GM19452 (cell line): ENCODE data around the gene CAD.
"Not testable (repeated sequence)": the region's sequence is repeated elsewhere in the genome, so short reads cannot be mapped to it uniquely, and the experiment has no call there.

Source experiments
- ATAC-seq: cut with Tn5 transposase; IDR thresholded peaks from one replicate; pipeline ENCODE4 v1.9.1; 2021; ENCODE audit not compliant: unreplicated experiment

Gene CAD

DNA sequence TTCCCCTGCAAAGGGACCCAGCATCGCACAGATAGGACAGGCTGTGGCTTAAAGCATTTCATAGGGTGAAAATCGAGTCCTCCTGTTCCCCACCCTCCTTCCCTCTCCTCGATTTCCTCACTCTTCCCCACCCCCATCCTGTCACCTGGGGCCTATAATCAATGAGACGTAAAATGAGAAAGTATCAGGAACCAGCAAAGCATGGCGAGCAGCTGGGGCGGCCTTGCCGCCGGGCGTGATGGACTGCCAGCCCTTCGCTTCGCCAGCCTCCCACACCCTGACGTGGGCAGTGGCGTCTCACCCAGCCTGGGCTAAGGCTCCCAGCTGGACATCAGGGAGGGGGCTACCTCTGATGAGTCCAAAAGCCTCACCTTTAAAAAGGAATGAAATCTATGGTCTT lies 34.6 kb downstream of the CAD start:
- no peak for ATAC-seq

DNA sequence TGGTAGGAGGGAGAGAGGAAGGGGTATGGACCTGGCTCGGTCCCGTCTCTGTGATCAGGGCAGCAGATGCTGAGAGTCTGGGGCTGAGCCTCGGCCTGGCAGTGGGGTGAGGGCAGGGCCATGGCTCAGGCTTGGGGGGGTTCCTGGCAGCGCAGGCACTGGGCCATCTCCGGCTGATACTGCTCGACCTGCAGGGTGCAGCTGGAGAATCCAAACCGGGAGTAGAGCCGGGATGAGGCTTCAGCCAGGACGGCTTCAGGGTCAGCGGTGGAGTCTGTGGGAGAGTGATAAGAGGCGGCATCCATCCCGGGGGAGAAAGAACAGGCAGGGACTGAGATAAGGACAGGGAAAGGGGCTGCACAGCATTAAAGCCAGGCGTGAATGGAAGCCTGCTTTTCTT lies 38.0 kb downstream of the CAD start:
- no peak for ATAC-seq

DNA sequence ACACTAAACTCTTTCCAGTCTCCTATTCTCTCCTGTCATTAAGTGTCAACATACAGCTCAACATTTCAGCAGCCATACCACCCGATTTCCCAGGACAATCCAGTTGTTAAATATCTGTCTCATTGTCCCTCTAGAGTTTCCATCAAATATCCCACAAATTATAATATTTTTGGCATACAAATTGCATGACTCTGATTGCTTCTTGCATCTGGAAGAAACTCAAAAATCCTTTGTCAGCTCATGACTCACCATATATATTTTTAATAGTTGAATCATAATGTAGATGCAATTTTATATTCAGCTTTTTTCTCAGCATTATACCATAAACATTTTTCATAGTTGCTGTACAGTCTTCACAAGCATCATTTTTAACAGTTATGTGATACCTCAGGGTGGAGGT lies 38.5 kb downstream of the CAD start:
- no peak for ATAC-seq

DNA sequence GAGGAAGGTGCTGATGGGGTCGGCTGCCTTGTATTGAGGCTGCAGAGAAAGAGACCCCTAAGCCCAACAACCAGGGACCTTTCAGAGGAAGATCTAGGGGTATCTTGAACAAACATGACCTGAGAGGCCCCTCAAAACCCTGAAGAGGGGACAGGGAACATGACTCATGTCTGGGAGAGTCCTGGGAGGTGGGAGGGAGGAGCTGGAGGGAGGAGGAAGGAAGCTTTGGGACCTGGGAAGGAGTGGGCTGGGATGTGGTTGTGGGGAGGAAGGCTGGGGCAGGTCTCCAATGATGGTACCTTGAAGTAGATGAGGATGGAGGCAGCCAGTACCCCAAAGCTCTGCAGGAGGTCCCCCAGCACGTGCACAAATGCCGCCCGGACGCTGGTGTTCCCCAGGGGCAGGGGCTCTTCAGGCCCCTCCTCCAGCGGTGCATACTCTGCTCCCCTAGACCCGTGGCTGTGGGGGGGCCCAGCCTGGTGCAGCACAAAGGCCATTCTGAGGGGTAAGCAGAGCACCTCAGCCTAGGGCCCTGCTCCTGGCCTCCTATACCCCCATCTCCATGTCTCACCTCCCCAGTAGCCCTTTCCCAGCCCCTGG lies 39.8 kb downstream of the CAD start:
- ATAC-seq, result no peak

DNA sequence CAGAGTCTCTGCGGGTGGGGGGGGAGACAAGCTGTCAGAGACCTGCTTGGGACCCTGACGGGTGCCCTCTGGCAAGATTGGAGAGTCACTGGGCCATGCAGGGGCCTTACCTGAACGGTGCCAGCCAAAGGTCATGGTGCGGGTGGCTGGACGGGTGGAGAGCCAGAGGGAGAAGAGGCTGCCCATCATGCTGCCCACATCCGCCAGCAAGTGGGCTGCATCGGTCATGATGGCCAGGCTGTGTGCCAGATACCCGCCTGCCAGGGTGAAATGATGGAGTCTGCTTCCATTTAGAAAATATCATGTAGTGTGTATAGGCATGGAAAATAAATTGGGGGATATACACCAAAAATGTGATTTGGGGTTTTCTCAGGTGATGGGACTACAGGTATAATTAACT lies 40.9 kb downstream of the CAD start:
- ATAC-seq, result no peak

DNA sequence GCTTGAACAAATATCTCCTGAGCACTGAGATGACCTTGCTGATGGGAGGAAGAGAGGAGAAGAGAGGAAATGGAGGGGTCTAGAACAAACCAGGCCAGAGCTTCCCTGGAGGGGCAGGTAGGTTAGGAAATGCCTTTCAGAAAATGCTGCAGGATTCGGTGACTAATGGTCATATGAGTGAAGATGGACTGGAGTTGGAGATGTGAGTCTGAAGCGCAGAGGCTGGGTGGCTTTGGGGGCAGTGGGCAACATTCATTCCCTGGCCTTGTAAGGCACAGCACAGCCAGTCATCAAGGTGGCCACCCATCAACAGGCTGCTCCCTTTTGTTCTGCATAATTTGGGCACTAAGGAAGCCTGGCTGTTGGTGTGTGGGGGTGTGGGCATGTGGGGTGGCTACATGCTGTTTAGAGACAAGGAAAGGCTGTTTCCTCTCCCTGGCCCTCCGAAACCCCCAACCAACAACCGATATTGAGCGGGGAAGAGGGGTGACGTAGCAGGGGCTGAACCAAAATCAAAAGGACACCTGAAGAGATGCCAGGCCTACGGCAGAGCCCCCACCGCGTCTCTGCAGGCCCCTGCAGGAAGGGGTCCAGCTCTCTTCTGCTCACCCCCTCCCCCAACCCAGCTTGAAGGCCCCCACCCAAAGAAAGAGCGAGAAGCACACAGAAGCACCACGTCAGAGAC lies 44.2 kb downstream of the CAD start:
- ATAC-seq, result no peak

DNA sequence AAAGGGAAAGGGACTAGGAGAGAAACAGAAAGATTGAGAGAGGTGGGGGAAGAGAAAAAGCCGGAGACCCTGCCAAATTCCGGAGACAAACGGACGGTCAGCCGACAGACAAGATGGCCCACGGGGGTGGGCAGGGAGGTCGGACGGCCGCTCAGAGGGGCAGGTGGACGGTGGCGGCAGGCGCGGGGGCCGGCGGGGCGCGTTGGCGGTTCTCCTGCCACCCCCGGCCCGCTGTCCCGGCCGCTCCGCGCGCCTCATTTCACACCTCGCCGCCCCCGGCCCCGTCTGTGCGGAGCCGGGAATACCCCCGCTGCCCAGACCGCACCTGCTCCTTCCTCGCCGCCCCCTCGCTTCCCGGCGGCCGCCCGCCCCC lies 44.7 kb downstream of the CAD start:
- ATAC-seq, result no peak

DNA sequence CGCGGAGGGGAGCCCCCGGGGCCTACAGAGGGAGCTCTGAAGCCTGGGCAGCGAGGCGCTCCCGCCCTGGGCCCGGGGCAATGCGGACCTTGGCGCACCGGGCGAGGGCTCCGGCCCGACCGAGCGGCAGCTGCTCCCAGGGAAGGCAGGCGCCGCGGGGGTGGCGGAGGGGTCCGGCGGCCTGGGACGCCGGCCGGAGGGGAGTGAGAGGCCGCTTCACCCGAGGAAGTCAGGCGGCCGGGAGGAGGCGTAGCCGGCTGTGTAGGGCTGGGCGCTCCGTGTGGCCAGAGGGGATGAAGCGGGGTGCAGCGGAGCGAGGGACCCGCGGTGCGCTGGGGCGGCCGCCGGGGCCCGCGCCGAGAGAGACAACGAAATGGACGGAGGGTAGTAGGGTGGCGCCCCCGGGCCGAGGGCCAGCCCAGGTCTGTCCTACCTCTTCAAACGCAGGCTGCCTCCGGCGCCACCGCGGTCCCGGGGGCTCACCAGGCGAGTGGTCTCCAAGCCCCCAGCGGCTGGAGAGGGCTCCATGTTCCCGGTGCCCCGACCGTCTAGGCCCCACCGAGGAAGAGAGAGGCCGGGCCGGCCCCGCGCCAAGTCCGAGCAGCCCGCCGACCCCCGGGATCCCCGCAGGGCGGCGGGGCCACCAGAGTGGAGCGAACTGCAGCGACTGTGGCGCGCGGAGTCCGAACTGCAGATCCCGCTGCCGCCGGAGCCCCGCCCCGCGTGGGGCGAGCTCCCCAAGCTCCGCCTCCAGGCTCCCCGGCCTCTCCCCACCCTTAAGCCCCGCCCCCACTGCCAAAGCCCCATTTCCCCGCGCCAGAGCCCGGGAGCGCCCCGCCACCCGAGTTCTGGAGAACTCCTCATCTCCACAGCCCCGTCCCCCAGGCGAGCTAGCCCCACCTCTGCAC lies 45.5 kb downstream of the CAD start, which contains the start of gene SLC30A3:
SLC30A3 (minus strand) TSS at position 669 of the 908 bp plus-strand sequence; CDS start at position 528, 141 bp downstream.
- ATAC-seq, result no peak

DNA sequence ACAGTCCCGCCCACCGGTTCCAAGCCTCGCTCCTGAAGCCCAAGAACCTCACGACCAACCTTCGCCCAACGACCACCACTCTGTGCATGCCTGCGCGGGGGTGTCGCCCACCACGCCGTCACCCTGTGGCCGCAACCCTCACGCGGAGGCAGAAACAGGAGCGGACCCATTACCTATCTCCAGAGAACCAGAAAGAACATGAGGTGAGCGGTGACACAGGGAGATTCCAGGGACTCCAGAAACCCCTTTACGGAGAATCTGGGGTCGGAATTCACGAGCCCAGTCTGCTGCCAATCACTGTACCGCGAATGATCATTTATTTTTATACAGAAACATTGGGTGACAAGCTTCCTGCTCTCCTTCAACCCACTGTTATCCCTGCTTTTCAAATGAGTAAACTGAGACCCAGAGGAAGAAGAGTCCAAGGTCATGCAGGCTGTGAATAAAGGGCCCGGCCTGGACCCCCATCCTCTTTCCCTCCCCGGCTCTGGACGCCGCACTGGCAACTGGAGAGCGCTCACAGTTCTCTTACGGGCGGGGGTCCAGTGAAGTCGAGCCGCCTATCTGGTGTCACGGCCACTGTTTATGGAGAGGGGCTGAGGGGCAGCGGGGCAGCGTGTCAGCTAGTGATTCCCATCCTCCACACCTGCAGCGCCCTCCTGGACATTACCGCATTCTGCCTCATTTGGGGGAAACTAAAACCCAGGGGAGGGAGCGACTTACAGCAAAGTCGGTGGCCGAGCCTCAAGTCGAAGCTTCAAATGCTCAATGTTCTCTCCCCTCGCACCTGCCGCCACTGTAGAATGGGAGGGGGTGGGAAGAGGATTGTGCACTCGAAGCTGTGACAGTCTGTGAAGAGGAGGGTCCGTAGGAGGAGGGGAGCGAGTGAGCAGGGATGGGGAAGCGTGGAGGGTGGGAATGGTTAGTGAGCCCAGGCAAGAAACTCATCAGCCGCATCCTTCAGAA lies 46.4 kb downstream of the CAD start:
- ATAC-seq, result no peak

DNA sequence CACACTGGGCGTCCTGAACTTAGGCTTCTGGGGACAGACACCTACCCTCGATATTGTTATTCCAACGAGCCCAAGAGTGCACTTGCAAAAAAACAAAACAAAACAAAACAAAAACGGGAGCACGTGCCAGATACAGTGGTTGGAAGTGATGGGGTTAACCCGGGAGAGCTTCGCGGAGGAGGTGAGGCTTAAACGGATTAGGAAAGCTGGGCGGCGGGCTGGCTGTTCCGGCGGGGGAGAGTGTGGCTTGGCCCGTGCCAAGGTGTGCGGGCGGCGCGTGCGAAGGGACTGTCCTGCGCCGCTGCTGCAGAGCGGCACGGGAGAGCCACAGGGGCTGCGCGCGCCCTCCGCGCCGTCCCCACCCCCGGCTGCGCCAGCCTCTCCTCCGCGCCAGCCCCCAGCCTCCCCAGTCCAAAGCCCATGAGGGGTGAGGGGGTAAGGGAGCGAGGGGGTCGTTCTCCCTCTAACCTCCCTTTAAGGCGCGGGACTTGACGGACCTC lies 47.1 kb downstream of the CAD start:
- ATAC-seq, result no peak

DNA sequence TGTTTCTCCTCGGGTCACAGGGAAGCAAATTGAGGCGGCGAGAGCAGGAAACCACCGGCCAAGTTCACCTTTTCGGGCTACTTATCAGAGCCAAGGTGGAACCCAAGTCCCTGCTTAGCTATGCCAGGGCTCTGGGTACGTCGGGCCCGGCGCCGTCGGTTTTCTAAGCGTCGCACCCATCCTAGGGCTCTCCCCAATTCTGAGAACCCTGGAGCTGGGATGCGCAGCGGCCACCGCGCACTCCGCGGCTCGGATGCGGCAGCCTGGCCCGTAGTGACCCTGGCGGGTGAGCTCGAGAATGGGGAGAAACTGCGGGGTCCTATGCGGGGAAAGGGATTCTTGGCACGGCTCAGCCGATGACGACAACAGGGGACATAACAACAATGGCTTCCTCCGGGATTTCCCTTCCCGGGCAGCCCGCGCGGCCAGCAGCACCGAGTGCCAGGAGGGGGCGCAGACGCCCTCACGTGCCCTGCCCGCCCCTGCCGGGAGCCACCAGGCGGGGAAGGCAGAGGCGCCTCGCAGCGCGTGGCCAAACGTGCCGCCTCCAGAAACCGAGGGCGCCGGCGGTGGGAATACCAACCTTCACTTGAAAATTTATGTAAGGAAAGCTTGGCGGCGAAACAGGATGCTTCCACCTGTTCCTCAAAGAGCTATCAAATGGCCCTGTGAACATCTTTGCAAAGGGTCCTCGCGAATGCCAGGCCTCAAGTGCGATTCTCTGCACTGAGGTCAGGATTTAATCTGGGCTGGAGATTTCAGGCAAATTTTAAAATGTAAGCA lies 47.8 kb downstream of the CAD start:
- ATAC-seq, result no peak

DNA sequence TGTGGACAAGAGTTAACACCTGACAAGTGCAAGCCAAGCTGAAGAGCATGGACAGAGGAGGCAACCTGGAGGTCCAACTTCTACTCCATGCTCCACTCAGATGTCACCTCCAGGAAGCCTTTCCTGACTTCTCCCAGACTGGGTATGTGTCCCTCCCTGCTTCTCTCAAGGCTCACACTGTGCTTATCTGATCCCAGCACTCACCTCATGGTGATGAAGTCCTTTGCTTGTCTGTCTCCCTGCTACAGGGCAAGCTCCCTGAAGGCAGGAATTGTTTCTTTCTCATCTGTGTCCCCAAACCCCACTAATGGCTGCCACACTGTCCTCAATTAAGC lies 48.3 kb downstream of the CAD start:
- no peak for ATAC-seq

DNA sequence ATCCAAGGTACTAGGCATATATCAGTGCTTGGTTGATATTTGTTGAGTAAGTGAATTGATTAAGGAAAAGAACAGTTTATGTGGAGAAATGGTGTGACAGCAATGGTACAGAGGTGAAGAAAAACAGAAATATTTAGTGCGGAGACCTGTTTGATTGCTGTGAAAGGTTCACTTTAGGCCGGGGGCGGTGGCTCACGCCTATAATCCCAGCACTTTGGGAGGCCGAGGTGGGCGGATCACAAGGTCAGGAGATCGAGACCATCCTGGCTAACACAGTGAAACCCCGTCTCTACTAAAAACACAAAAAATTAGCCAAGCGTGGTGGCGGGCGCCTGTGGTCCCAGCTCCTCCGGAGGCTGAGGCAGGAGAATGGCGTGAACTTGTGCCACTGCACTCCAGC lies 51.1 kb downstream of the CAD start:
- not testable (repeated sequence) for ATAC-seq

DNA sequence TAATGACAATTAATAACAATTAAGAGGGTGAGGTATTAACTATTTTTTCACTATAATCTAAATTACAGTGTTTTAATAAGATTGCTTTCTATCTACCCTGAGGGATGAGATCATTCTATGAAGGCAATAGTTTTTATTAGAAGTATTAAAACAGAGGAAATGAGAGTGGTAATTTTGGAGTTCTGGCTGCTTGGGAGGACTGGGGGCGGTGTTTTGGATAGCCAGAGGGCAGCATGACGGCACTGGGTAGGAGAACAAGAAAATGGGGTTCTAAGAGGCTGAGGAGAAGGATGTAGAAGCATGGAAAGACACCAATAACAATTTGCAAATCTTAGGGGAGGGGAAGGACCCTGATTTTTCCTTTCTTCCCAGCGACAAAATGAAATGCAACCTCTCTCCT lies 53.0 kb downstream of the CAD start:
- ATAC-seq, result no peak

DNA sequence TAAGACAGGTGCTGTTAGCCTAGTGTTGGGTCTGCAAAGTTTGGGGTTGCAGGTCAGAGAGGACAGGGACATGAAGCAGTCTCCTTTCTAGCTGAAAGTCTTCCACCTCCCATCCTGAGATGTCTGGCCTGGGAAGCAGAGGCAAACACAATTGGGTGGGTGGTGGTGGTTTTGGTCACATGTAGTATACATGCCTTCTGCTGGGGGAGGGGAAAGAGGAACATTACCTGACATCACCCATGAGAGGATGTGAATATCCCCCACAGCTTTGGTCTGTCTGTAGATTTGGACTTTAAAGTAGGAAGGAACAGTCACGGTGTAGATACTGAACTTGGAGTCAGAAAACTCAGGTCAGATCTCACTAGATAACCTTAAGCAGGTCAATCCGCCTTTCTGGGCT lies 53.5 kb downstream of the CAD start:
- no peak for ATAC-seq

DNA sequence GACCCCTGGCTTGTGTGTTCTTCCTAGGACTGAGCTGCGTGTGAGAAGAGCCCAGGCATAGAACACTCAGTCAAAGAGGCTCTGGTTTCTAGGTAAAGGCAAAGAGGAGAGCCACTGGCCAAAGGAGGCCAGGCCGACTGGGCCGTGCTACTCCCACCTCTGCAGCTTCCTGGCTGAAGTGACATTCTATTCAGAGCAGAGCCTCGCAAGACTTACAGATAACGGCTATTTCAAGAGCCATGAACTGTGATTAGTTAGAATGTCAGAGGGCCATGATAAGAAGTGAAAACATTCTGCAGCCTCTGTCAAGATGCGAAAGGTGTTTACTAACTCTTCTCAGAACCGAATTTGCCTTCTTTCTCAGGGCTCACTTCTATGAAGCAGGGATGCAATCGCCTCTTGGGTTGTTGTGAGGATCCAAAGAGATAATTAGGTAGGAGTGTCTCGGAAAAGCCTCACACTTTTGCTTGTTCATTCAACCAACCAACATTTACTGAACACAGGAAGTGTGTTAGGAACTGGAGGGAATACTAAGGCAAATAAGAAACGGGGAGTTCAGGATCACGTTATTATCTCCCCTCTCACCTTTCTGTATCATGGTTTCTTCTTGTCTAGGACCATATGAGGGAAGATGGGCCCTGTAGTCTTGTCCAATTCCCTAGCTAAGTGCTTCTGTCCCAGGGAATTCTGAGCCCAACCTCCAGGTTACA lies 54.6 kb downstream of the CAD start:
- ATAC-seq, result no peak

DNA sequence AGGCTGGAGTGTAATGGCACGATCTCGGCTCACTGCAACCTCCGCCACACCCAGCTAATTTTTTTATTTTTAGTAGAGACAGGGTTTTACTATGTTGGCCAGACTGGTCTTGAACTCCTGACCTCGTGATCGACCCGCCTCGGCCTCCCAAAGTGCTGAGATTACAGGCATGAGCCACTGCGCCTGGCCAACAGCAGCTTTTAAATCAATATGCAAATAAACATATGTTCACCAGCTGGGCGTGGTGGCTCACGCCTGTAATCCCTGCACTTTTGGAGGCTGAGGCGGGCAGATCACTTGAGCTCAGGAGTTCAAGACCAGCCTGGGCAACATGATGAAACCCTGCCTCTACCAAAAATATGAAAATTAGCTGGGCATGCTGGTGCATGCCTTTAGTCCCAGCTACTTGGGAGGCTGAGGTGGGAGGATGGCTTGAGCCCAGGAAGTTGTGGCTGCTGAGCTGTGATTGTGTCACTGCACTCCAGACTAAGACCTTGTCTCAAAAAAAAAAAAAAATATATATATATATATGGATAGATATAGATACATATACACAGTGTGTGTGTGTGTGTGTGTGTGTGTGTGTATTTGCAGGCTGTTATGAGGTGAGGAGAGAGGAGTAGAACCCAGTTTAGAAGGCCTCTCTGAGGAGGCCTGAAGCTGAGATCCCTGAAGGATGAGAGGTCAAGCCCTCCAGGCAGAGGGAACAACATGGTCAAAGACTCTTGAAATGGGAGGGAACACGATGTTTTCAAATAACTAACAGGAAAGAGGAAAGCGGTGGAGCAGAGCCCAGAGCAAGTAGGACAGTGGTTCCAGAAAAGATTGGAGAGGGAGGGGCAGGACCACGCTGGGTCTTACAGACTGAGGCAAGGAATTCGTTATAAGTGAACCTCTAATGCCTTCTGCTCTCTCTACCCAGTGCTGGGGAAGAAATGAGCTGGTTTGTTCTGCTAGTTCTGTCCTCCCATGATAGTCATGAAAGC lies 55.7 kb downstream of the CAD start:
- ATAC-seq, result not testable (repeated sequence)
